MM.1S (cell line): Measurements from ENCODE around the gene GAL3ST1.

Experiments used
- CTCF ChIP-seq: fragments of 300-600 bp; sonication (generic); IDR thresholded peaks from 2 replicates; pipeline ENCODE4 v1.5.1; 2016; ENCODE audit warnings: antibody characterized with exemption, low read length, mixed read lengths
- EZH2 ChIP-seq: fragments of 300-600 bp; sonication (generic); optimal IDR thresholded peaks from 2 replicates; pipeline ENCODE3; 2017; ENCODE audit warnings: low read depth, mild to moderate bottlenecking, antibody characterized with exemption, low read length, mixed read lengths
- EZH2phosphoT487 ChIP-seq: fragments of 300-600 bp; sonication (generic); IDR thresholded peaks from 2 replicates; pipeline ENCODE4 v1.6.1; 2018; ENCODE audit warnings: antibody characterized with exemption, low read length

DNA sequence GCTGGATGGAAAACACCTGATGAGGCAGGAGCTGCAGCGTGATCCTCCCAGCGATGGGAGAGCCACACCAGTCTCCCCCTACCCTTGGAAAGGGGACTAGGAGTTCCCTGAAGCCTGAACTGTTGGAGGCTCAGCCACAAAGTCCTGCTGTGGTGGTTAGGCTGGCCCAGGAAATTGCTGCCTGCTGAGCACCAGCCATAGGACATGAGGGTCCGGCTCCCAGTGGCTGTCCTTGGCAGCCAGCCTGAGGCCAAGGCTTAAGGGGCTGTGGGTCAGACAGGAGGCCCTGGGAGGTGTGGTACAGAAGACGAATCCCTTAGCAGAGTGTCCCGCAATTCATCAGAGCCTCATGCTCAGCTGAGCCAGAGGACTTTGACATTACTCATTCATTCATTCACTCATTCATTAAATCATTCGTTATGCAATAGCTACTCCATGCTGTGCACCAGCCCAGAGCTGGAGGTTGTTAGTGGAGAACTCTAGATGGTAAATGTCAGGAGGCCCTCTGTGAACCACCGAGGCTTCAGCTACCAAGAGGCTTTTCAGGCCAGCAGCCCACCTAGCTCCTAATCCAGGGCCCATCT, 54.5 kb downstream of the GAL3ST1 start:
- no peak for TF ChIP-seq CTCF
- no peak for TF ChIP-seq EZH2
- TF ChIP-seq EZH2phosphoT487 = no peak
